Immature natural killer cell (primary cell): ENCODE measurements around the gene LMBRD1. TPM values are rescaled to one million over a fixed set of nuclear protein-coding genes. Genes with fewer than 3 reads are reported as not detected.
"Not testable (repeated sequence)": the region's sequence is repeated elsewhere in the genome, so short reads cannot be mapped to it uniquely, and the experiment has no call there.

Experiments
- DNase-seq, 3 donors: peaks; one replicate each; pipeline ENCODE4 v3.0.0; 2022; ENCODE audit warnings: mixed read lengths in 1 of 3
- H3K27ac Mint-ChIP-seq, 6 donors: one replicate each; pipeline ENCODE4 v1.8.0; 2020; ENCODE audit warnings: mixed read lengths in 6 of 6, mild to moderate bottlenecking in 5 of 6, inconsistent platforms in 4 of 6, moderate library complexity in 3 of 6
- H3K27me3 Mint-ChIP-seq, 3 donors: one replicate each; pipeline ENCODE4 v1.8.0; 2020 to 2021; ENCODE audit warnings: low read depth in 3 of 3, mild to moderate bottlenecking in 3 of 3, mixed read lengths in 3 of 3, moderate library complexity in 3 of 3, inconsistent platforms in 1 of 3
- H3K36me3 Mint-ChIP-seq, 3 donors: one replicate each; pipeline ENCODE4 v1.8.0; 2020; ENCODE audit warnings: mixed read lengths in 3 of 3, inconsistent platforms in 2 of 3, mild to moderate bottlenecking in 2 of 3
- H3K4me1 Mint-ChIP-seq, 2 donors: one replicate each; pipeline ENCODE4 v1.8.0; 2020; ENCODE audit warnings: inconsistent platforms in 2 of 2, mild to moderate bottlenecking in 2 of 2, mixed read lengths in 2 of 2, moderate library complexity in 1 of 2
- H3K4me3 Mint-ChIP-seq, 5 donors: one replicate each; pipeline ENCODE4 v1.8.0; 2020; ENCODE audit warnings: mild to moderate bottlenecking in 5 of 5, mixed read lengths in 5 of 5, inconsistent platforms in 3 of 5, moderate library complexity in 3 of 5
- H3K9me3 Mint-ChIP-seq, 6 donors: one replicate each; pipeline ENCODE4 v1.8.0; 2020; ENCODE audit warnings: mild to moderate bottlenecking in 6 of 6, mixed read lengths in 6 of 6, inconsistent platforms in 4 of 6, moderate library complexity in 3 of 6
- polyA plus RNA-seq, 3 donors: library from polyadenylated mRNA; unstranded; fragments of 300-500 nt; fragmentation: Illumina TruSeq; gene quantifications; one replicate each; pipeline ENCODE4 v1.2.3, GENCODE V29; 2021

LMBRD1 gene
- polyA plus RNA-seq, 3 donors from 2014 or later = 30.9 to 49.7 (median 37.2) TPM

DNA sequence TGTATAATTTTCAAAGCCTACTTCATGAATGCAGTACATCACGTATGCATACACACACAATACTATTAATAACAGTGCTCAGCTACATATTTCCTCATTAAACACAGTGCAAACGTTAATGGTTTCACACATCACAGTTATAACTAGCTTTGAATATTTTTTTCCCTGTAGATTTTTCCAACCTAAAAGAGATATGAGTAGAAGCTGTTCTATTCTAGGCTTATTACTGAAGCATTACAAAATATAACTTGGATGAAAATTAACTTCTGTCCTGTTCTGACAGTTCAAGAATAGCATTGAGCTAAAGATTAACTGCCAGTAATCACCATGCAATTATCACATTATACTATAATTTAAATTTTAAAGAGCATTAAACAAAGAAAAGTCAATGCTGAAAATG lies 6.2 kb downstream of the LMBRD1 start:
- DNase-seq = no peak
- peaks cover 0 to 17% (median 0%) of the 10 kb centered on the region in 3 donors for H3K36me3 Mint-ChIP-seq
- peaks cover 44 to 66% of the 10 kb centered on the region in 2 donors for H3K4me1 Mint-ChIP-seq
- H3K27ac Mint-ChIP-seq = peak overlapping the region in 1 of 6 donors; percentile 50
- H3K9me3 Mint-ChIP-seq = no peaks in the 10 kb centered on the region
- H3K4me3 Mint-ChIP-seq = no peak overlapping the region
- H3K27me3 Mint-ChIP-seq = peaks cover 0 to 1% (median 0%) of the 10 kb centered on the region in 3 donors

- H3K27ac Mint-ChIP-seq = no peak overlapping the region
- no peak for DNase-seq
- no peak overlapping the region for H3K4me3 Mint-ChIP-seq
- H3K4me1 Mint-ChIP-seq = peaks cover 44 to 66% of the 10 kb centered on the region in 2 donors
- H3K9me3 Mint-ChIP-seq = no peaks in the 10 kb centered on the region
- peaks cover 0 to 17% (median 0%) of the 10 kb centered on the region in 3 donors for H3K36me3 Mint-ChIP-seq
- peaks cover under 1 to 1% (median 1%) of the 10 kb centered on the region in 3 donors for H3K27me3 Mint-ChIP-seq
Measured at GRCh38 chr6:69789578-69789977, 7.2 kb downstream of the LMBRD1 start.

DNA sequence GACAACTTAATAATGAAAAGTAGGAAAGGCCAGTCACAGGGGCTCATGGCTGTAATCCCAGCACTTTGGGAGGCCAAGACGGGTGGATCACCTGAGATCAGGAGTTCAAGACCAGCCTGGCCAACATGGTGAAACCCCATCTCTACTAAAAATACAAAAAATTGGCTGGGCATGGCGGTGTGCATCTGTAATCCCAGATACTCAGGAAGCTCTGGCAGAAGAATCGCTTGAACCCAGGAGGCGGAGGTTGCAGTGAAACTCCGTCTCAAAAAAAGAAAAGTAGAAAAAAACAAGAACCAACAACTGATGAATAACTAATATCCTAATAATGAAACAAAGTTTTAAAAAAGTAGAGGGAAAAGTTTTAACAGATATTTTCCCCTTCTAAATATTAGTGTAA lies 9.4 kb downstream of the LMBRD1 start:
- DNase-seq, H3K9me3 Mint-ChIP-seq, H3K27ac Mint-ChIP-seq, H3K4me3 Mint-ChIP-seq, H3K27me3 Mint-ChIP-seq: not testable (repeated sequence)
- Mint-ChIP-seq H3K36me3 (peaks cover 0 to 17% (median 0%) of the 10 kb centered on the region in 3 donors), H3K4me1 (peaks cover 39 to 69% of the 10 kb centered on the region in 2 donors)

DNA sequence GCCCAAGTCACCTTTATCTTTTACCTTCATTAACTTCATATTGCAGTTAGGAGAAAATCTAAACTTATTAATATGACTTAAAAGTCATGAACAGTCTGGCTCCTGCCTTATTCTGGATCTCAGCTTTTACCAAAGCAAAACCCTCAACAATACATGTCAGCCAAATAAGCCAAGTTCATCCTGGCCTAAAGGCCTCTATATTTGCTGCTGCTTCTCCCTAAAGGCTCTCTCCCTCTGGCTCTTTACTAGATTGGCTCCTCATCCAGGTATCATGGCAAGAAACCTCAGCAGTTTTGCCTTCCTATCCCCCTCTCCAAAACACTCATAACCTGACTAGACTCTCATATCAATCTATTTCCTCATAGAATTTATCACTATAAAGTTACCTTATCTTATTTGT lies 11.1 kb downstream of the LMBRD1 start:
- Mint-ChIP-seq H3K4me1 (peaks cover 29 to 64% of the 10 kb centered on the region in 2 donors), H3K36me3 (peaks cover 0 to 17% (median 0%) of the 10 kb centered on the region in 3 donors), H3K27ac (no peak overlapping the region), H3K9me3 (no peaks in the 10 kb centered on the region), H3K4me3 (no peak overlapping the region), H3K27me3 (peaks cover 0 to 2% (median 1%) of the 10 kb centered on the region in 3 donors)
- no peak for DNase-seq

DNA sequence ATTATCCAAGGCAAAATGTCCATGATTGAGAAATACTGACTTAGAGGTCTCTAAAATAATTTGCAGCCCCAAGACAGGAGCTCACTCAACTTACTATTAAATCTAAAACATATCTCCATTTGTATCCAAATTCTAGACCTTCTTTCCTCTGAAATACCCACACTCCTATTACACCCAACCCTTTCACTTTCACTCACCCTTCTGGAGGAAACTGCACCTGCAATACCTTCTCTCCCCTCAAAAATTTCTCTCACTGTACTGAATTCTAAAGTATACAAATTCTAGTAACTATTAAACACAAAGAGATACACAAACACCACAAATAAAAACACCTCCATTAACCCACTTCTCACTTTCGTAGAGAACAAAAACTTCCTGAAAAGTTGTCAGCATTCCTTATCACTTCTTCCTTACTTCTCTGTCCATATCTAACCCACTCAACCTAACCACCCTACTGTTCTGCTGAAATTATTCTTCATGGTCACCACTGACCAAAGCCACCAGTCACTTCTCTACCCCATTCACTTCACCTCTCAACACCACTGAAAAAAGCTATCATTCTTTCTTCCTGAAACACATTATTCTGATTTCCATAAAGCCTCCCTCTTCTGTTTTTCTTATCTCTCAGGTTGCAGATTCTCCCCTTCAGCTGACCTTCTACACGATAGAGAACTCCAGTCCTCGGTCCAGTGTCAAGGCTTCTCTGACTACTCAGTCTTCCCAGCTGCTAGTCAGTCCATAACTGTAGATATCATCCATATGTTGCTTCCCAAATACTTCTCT lies 12.0 kb downstream of the LMBRD1 start:
- H3K27me3 Mint-ChIP-seq = peaks cover 0 to 2% (median 1%) of the 10 kb centered on the region in 3 donors
- no peak for DNase-seq
- H3K4me1 Mint-ChIP-seq = peaks cover 32 to 61% of the 10 kb centered on the region in 2 donors
- no peaks in the 10 kb centered on the region for H3K9me3 Mint-ChIP-seq
- H3K27ac Mint-ChIP-seq = peak overlapping the region in 4 of 6 donors; percentile 1 to 66 (median 17)
- H3K4me3 Mint-ChIP-seq = no peak overlapping the region
- peaks cover 0 to 11% (median 0%) of the 10 kb centered on the region in 3 donors for H3K36me3 Mint-ChIP-seq

DNA sequence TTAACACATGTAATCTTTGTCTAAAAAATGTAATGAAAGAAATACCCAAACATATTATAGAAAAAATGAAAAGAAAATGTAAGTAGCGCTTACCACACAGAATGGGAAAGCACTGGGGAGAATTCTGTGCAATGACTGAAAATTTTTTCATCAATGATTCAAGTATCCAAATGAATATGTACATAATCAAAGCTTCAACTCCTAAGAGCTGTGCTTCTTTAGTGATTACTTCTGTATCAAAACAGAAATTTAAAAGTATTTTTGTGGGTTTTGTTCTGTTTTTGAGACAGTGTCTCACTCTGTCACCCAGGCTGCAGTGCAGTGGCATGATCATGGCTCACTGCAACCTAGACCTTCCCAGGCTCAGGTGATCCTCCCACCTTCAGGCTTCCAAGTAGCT lies 13.7 kb downstream of the LMBRD1 start:
- H3K36me3 Mint-ChIP-seq = peaks cover 0 to 7% (median 0%) of the 10 kb centered on the region in 3 donors
- H3K4me1 Mint-ChIP-seq = peaks cover 32 to 60% of the 10 kb centered on the region in 2 donors

DNA sequence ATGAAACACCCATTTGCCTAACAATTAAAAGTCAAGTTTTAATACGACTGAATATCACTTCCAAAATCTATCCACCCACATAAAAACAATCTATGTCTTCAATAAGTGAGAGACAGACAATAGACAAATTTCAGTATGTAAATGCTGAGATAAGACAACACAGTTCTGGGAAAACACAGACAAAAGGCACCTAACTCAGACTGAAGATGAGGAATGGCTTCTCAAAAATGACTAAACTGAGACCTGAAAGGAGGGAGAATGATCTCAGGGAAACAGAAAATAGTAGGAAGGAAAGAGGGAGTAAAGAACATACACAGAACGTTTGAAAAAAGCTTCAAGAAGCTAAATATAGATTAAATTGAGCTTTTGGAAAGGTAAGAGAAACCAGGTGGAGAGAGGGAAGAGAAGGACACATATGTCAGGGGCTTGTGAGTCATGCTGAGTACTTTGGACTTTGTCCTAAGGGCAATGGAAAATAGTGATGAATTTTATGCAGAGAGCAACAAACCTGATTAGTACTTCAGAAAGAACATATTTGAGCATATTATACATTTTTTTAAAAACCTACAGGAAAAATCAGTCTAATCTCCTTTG lies 16.1 kb downstream of the LMBRD1 start:
- Mint-ChIP-seq H3K4me1 (peaks cover 30 to 59% of the 10 kb centered on the region in 2 donors), H3K4me3 (no peak overlapping the region), H3K27ac (peak overlapping the region in 1 of 6 donors; percentile 13), H3K27me3 (peaks cover 0 to 2% (median 1%) of the 10 kb centered on the region in 3 donors), H3K9me3 (no peaks in the 10 kb centered on the region), H3K36me3 (peaks cover 0 to 4% (median 0%) of the 10 kb centered on the region in 3 donors)
- DNase-seq = no peak

More for the DNA sequence above, 13.7 kb downstream of the LMBRD1 start:
- no peaks in the 10 kb centered on the region for H3K9me3 Mint-ChIP-seq
- H3K27me3 Mint-ChIP-seq = peaks cover 0 to 2% (median 1%) of the 10 kb centered on the region in 3 donors
- no peak for DNase-seq
- no peak overlapping the region for H3K4me3 Mint-ChIP-seq
- H3K27ac Mint-ChIP-seq = peak overlapping the region in 1 of 6 donors; percentile 13

DNA sequence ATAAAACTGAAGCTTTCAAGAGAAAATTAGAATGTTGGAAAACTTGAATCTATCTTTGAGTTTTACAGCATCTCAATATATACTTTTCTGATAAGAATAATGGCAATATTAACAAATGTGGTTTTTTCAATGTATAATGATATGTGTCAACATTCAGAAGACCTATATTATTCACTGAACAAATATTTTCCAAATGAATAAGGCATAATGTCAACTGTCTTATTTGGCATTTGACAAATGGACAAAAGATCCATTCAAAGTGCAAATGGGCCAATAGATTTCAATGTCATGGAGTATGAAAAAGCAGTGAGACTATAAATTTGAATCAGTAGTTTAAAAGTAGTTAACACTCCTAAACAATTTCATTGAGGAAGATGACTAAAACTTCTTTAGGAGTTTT lies 20.9 kb downstream of the LMBRD1 start:
- H3K27me3 Mint-ChIP-seq = peaks cover 0 to 2% (median 0%) of the 10 kb centered on the region in 3 donors
- peaks cover 11 to 24% (median 13%) of the 10 kb centered on the region in 3 donors for H3K36me3 Mint-ChIP-seq
- no peaks in the 10 kb centered on the region for H3K9me3 Mint-ChIP-seq
- H3K27ac Mint-ChIP-seq = no peak overlapping the region
- peaks cover 35 to 67% of the 10 kb centered on the region in 2 donors for H3K4me1 Mint-ChIP-seq
- no peak overlapping the region for H3K4me3 Mint-ChIP-seq
- no peak for DNase-seq

GRCh38 chr6:69775585-69775849 lies 21.3 kb downstream of the LMBRD1 start:
- H3K36me3 Mint-ChIP-seq = peaks cover 15 to 24% (median 15%) of the 10 kb centered on the region in 3 donors
- H3K27me3 Mint-ChIP-seq = peaks cover 0 to 2% (median 0%) of the 10 kb centered on the region in 3 donors
- no peaks in the 10 kb centered on the region for H3K9me3 Mint-ChIP-seq
- no peak for DNase-seq
- H3K27ac Mint-ChIP-seq = peak overlapping the region in 3 of 6 donors; percentile 12 to 25 (median 15)
- H3K4me1 Mint-ChIP-seq = peaks cover 33 to 67% of the 10 kb centered on the region in 2 donors
- H3K4me3 Mint-ChIP-seq = peak overlapping the region in 1 of 5 donors; percentile 11

- Mint-ChIP-seq H3K4me1 (peaks cover 32 to 68% of the 10 kb centered on the region in 2 donors), H3K4me3 (peak overlapping the region in 1 of 5 donors; percentile 11), H3K36me3 (peaks cover 16 to 27% (median 21%) of the 10 kb centered on the region in 3 donors)
Measured at GRCh38 chr6:69774740-69775584, 21.8 kb downstream of the LMBRD1 start.

GRCh38 chr6:69771158-69771906 lies 25.5 kb downstream of the LMBRD1 start:
- no peak overlapping the region for H3K4me3 Mint-ChIP-seq

More at GRCh38 chr6:69774740-69775584, 21.8 kb downstream of the LMBRD1 start:
- no peak for DNase-seq
- H3K27me3 Mint-ChIP-seq = peaks cover 0 to 2% (median 0%) of the 10 kb centered on the region in 3 donors
- no peaks in the 10 kb centered on the region for H3K9me3 Mint-ChIP-seq
- peak overlapping the region in 2 of 6 donors; percentile 15 to 25 for H3K27ac Mint-ChIP-seq

GRCh38 chr6:69768664-69769063 lies 28.1 kb downstream of the LMBRD1 start:
- H3K9me3 Mint-ChIP-seq = no peaks in the 10 kb centered on the region
- DNase-seq = no peak
- H3K27ac Mint-ChIP-seq = no peak overlapping the region
- H3K4me3 Mint-ChIP-seq = no peak overlapping the region
- peaks cover 22 to 73% of the 10 kb centered on the region in 2 donors for H3K4me1 Mint-ChIP-seq
- peaks cover 14 to 28% (median 24%) of the 10 kb centered on the region in 3 donors for H3K36me3 Mint-ChIP-seq
- H3K27me3 Mint-ChIP-seq = peaks cover 0 to 2% (median 0%) of the 10 kb centered on the region in 3 donors

More at GRCh38 chr6:69771158-69771906, 25.5 kb downstream of the LMBRD1 start:
- Mint-ChIP-seq H3K4me1 (peaks cover 35 to 78% of the 10 kb centered on the region in 2 donors), H3K36me3 (peaks cover 21 to 32% (median 28%) of the 10 kb centered on the region in 3 donors), H3K9me3 (no peaks in the 10 kb centered on the region), H3K27ac (peak overlapping the region in 1 of 6 donors; percentile 9), H3K27me3 (peaks cover 0 to 2% (median 0%) of the 10 kb centered on the region in 3 donors)
- no peak for DNase-seq

GRCh38 chr6:69763763-69764162 lies 33.0 kb downstream of the LMBRD1 start:
- H3K36me3 Mint-ChIP-seq = peaks cover under 1% of the 10 kb centered on the region in 3 donors
- no peaks in the 10 kb centered on the region for H3K9me3 Mint-ChIP-seq
- H3K27me3 Mint-ChIP-seq = no peaks in the 10 kb centered on the region
- H3K4me1 Mint-ChIP-seq = peaks cover 39 to 67% of the 10 kb centered on the region in 2 donors
- DNase-seq = no peak
- no peak overlapping the region for H3K4me3 Mint-ChIP-seq
- peak overlapping the region in 2 of 6 donors; percentile 12 to 53 for H3K27ac Mint-ChIP-seq
